NCI-H446 (cell line): ENCODE results near the gene NOL6.
"Not testable (repeated sequence)": the region's sequence is repeated elsewhere in the genome, so short reads cannot be mapped to it uniquely, and the experiment has no call there.

Source experiments
- DNase-seq, 2 experiments: peaks; one replicate each; lab custom pipeline; 2025; lab: John Stamatoyannopoulos, UW

The NOL6 gene

GRCh38 chr9:33471361-33471760 lies 2.4 kb downstream of the NOL6 start:
- DNase-seq = no peak

DNA sequence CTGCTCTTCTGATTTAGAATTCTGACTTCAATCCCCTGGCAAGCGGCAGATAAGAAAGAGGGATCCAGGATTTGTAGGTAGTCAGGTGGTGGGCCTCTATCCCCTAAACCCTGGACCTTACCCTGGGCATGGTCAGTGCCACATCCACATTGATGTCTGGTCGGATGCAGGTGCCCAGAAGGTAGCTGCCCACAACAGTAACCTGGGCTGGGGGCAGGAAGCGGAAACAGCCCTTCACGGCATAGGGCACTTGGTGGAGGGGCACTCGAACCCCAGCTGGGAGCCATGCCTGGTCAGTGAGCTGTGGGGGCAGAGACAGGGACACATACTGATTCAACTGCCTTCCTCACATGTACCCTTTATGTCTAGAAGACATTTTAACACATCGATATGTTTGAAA lies 3.8 kb downstream of the NOL6 start:
- no peak for DNase-seq

- DNase-seq = no peak
Measured at GRCh38 chr9:33468797-33469621, 4.7 kb downstream of the NOL6 start.

DNA sequence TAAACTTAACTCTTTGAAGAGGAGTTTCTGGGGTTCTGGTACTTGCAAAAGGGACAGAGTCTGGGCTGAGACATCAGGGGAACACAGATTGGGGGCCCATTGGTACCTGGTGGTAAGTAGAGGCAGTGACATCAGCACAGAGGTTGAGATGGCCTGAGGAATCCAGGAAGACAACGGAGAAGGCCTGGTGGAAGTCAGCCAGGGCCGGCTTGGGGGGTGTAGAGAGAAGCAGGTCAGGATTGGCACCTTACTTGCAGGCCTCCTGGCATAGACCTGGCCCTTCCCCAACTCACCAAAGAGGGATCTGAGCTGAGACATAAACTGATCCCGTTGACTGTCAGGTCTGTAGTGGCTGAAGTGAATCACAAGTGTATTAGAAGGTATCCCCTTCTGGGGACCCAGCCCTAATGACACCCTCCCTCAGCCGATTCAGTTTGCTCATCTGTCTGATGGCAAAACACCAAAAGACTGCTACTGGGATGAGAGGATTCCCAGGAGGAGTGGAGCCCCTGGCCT lies 5.5 kb downstream of the NOL6 start:
- DNase-seq = no peak

- no peak for DNase-seq
Measured at GRCh38 chr9:33467526-33467925, 6.2 kb downstream of the NOL6 start.

DNA sequence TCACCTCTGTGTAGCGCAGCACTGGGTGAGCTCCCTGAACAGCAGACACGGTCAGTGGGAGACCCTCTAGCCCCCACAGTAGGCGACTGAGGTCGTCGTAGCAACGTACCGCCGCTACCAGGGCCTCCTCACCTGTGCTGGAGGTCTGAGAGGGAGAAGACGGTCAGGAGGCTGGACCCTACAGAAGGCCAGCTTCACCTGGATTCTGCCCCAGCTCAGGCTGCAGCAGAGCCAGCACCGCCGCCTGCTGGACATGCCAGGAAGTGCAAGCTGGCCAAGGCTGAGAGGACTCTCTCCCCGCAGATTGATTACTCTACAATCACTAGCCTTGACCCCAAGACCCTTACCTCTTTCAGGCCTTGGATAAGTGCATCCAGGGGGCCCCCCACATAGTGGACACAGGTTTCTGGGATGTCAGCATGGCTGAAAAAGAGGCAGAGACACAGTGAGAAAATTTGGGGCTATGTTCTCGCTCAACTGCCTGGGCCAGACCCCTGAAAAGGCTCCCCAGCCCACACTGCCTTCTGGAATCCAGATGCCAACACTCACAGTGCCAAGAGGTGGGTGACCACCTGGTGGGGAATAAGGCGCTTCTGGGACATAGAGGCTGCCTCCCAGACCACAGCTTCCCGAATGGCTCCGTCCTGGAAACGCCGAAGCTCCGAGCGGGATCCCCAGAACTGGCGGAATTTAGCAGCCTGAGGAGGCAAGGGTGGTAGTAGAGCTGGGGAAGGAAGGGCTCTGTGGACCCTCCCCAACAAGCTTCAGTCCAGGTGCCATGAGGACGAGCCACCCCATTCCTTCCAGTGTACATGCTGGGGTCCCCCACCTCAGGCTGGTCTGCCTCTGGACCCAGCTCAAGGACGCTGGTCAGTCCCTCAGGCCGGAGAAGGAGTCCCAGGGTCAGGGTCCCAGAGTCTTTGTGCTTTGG lies 6.9 kb downstream of the NOL6 start:
- peak in 1 of 2 experiments; percentile 44 for DNase-seq

DNA sequence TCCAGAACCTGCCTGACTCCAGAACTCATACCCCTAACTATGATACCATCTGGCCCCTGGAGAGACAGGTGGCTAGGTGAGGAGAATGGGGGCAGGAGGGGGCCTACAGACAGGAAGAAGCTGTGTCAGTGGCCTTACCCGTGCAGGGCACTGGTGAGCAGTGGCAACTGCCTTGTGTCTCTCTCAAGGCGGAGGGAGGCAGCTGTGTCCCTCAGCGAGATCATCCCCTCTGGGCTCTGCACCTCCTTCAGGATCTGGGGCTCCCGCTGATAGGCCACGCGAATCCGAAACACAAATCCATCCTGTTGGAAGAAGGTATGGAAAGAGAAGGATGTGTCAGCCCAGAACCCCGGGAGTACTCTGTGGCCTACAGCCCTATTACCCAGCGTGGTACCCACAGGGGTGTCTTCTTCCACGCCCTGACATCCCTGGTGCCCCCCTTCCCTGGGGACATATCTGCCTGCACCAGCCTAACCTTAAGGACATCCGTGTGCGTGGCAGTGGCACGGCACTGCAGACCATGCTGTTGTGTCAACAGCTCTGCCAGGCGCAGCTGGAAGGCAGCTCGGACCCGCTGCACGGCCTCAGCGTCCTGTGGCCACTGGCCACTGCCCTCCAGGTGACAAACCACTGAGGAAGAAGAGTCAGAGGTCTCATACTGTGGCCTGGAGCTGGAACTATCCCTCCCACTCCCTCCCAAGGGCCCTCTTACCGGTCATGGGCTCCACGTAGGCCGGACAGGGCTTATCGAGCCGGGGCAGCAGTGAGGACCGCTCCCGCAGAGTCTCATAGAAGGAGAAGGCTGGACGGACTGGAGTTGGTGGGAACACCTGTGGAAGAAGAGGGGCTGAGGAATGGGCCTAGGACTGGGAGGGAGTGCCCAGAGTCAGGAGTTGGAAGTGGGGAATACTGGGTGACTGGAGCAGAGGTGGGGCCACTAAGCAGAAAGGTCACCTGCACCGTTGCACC lies 7.8 kb downstream of the NOL6 start:
- DNase-seq = no peak

- no peak for DNase-seq
Measured at GRCh38 chr9:33465096-33465495, 8.6 kb downstream of the NOL6 start.

DNA sequence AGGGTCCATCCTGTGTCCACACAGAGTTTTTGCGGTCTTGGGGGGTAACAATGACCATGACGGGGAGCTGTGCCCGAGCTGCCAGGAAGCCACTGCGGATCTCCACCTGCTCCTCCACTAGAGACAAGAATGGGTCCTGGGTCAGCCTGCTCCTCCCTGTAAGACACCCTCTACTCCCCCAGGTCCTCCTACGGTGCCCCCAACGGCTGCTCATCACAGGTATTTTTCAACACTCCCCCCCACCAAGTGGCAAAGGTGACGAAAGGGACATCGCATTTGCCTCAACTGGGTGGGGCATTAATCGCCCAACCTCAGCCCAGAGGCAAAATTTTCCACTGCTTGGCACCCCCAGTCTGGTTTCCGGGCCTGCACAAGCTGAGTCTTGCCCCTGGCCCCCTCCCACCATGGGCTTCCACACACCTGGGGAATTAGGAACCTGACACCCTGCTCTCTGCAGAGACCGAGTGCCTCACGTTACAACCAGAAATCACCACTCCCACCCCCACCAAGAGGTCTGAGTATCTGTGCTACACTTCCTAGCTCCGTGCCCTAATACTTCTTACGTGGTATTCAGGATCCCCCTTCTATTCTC lies 9.6 kb downstream of the NOL6 start:
- DNase-seq = no peak

DNA sequence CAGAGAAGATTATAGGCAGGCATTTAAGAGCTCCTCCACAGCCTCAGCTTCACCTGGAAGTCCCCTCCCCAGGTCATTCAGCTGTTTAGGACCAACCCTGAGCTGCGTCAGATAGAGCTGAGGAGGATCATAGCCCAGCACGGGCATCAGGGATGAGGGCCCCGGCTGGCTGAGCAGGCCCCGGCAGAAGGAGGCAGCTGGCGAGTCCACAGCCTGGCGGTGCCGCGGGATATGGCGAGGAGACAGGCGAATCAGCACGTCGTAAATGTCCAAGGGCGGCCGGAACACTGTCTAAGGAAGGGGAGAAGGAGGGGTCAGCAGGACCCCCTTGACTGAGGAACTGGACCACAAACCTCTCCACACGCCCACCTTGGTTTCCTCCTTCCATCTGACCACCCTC lies 10.6 kb downstream of the NOL6 start:
- no peak for DNase-seq

- DNase-seq = no peak
Measured at GRCh38 chr9:33461492-33461891, 12.2 kb downstream of the NOL6 start.

DNA sequence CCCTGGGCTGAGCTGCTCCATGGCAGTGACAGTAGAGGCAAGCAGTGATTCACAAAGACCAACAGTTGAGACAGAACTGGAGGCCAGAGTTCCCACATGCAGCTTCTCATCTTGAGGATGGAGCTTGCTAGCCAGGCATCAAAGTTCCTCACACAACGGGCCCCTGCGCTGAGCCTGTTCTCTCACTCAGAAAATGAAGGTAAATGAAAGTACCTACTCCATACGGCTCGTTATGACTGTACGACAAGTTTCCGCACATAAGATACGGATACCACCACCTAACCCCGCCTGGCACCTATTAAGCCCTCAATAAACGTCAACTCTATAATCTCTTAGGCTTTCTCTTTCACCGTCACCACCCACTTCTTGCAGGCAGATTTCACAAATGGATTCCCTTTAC lies 12.9 kb downstream of the NOL6 start:
- no peak for DNase-seq

GRCh38 chr9:33459115-33459514 lies 14.6 kb downstream of the NOL6 start:
- no peak for DNase-seq

DNA sequence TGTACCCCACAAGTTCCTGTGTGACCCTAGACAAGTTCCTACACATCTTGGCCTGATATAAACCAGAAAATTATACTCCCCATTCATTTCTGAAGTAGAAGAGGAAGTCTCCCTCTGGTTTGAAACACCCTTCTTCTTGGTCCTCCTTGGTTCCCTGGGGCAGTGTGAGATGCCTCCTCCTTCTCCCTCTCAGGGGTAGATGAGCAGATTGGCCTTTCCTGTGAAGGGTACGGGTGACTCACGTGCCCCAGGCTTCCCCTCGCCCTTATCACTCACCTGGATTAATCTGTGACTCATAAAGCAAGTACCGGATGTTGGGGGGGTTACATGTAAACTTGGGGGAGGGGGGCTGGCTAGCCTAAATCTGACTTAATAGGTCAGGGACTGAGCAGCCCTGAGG lies 15.3 kb downstream of the NOL6 start:
- no peak for DNase-seq

DNA sequence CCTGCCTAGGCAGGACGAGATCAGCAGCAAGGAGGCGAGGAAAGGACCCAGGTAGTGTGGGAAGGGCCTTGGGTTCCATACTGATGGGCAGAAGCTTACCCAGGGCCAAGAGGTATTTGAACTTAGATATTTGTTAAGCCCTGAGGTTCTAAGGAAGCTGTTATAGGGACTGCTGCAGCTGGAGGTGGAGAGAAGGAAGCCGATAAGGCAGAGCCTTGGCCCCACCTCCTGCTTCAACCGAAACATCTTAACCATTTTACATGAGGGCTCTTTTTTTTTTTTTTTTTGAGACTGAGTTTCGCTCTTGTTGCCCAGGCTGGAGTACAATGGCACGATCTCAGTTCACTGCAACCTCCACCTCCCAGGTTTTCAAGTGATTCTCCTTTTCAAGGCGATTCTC lies 17.8 kb downstream of the NOL6 start:
- DNase-seq = no peak

GRCh38 chr9:33455456-33455855 lies 18.3 kb downstream of the NOL6 start:
- not testable (repeated sequence) for DNase-seq

DNA sequence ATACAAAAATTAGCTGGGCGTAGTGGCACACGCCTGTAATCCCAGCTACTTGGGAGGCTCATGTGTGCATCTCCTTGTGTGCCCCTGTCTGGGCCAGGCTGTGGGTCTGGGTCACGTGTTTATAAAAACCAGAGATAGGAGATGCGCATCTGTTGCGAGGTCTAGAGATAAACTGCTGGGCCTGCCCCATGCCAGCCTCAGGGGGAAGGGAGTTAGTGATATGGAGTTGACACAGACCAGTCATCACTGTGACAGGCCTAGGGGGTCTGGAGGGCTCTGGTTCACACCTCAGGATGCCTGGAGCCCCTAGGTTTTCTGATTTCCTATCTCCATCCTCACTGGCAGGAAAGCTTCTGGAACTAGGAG lies 19.1 kb downstream of the NOL6 start:
- DNase-seq = not testable (repeated sequence)

DNA sequence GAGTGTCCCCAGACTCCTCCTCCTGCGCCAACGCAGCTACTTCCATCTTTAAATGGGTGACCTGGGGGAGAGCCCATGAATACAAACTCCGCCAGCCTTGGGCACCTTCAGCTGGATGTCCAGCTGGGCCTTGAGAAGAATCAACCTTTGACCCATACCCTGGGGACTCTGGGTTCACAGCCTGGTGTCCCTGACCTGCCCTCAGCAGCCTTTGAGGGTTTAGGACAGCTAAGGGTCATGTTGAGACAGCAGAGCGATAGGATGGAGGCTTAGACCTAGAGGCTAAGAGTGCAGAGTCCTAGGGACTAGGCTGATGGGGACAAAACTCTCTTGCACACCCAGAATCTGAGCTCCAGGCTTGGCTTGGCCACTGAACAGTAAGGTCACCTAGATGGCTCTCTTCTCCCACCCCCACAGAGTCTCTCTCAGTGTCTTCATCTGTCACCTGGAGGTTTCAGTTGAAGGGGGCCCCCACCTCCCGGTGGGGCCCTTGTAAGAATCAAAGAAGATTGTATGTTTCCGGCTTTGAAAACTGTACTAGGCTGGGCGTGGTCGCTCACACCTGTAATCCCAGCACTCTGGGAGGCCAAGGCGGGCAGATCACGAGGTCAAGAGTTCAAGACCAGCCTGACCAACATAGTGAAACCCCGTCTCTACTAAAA lies 19.6 kb downstream of the NOL6 start:
- no peak for DNase-seq

- no peak for DNase-seq
Measured at GRCh38 chr9:33453286-33453860, 20.4 kb downstream of the NOL6 start.

DNA sequence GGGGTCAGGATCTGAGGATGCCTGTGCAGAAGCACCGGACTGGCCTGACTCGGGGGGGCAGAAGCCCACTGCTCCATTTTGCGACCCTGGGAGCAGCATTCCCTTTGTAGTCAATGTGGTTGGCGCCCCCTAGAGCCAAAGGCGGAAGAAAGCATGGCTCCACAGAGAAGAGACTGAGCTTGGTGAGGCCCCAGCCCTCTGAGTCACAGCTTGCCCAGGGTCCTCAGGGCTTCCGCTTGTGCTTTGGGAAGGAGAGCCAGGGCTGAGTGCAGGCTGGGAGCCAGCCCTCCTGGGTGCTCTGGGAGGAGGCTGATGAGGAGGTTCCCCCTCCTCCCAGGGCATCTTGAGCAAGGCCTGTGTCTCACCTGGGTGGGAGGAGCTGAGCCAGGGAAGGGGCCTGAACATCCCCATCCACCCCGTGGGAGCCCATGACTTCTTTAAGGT lies 20.9 kb downstream of the NOL6 start:
- DNase-seq = peak; percentile 27 to 74
